ENCODE measurements around the gene TCF12. TPM values are rescaled to one million over a fixed set of nuclear protein-coding genes. Genes with fewer than 3 reads are reported as not detected.
A peak's percentile ranks its signal among the peaks of the same experiment; 100 is the strongest.

The TCF12 gene
- total RNA-seq, 1 donor from 2014 or later: 149 TPM

DNA sequence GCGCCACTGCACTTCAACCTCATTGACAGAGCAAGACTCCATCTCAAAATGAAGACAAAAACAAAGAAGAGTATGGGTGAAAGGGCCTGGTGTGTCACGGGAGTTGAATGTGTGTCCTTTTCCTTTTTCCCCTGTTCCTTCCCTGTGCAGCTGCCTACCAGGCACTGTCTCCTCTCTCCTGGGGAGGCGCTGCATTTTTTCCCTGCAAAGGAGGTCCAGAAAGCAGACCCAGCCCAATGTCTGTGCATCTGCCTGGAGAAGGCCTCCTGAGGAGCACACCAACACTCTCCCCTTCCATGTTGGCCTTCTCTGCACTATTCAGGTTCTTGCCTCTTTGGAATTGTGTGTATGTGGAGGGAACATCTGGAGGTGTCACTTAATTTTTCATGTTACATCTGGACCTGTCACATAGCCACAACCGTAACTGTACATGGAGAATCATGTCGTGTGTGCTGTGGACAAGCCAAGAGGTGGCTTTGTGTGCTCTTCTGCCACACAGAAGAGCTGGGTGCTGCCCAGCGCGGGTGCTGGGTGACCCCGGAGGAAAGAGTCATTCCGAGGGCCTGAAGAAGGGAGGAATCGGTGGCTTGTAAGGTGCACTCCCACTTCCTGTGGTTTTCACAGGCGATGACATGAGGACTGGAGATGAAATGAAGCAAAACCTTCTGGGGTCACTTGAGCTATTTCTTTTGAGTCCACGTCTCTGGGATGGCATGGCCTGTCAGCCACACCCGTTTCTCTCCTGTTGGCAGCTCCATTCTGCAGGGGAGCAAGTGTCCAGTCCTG, 411.3 kb downstream of the TCF12 start:
- TF ChIP-seq EZH2phosphoT487 (IDR thresholded peaks at IDR 0.05) (no peak), EZH2 (IDR thresholded peaks at IDR 0.05) (no peak)
- TF ChIP-seq, protein P1, sequence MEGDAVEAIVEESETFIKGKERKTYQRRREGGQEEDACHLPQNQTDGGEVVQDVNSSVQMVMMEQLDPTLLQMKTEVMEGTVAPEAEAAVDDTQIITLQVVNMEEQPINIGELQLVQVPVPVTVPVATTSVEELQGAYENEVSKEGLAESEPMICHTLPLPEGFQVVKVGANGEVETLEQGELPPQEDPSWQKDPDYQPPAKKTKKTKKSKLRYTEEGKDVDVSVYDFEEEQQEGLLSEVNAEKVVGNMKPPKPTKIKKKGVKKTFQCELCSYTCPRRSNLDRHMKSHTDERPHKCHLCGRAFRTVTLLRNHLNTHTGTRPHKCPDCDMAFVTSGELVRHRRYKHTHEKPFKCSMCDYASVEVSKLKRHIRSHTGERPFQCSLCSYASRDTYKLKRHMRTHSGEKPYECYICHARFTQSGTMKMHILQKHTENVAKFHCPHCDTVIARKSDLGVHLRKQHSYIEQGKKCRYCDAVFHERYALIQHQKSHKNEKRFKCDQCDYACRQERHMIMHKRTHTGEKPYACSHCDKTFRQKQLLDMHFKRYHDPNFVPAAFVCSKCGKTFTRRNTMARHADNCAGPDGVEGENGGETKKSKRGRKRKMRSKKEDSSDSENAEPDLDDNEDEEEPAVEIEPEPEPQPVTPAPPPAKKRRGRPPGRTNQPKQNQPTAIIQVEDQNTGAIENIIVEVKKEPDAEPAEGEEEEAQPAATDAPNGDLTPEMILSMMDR (IDR thresholded peaks at IDR 0.05): no peak
- H3K27me3 Mint-ChIP-seq (ENCODE audit: insufficient read depth, low read depth): peaks cover 4% of the 10 kb centered on the region
- no peaks in the 10 kb centered on the region for H3K9me3 ChIP-seq (ENCODE audit: low read depth)
- no peak for DNase-seq (ENCODE audit: low spot score)
- H3K4me2 ChIP-seq: no peak overlapping the region
- H3K27ac Mint-ChIP-seq: no peak overlapping the region
- no peak overlapping the region for H3K4me3 Mint-ChIP-seq
- H3F3A ChIP-seq (ENCODE audit: low read depth): peaks cover 2% of the 10 kb centered on the region
- no peak overlapping the region for H3K9ac ChIP-seq
- H2AFZ ChIP-seq (replicated peaks): no peak overlapping the region
- no peaks in the 10 kb centered on the region for H4K20me1 ChIP-seq (ENCODE audit: low read depth)
- no peaks in the 10 kb centered on the region for H3K27me3 ChIP-seq
- no peaks in the 10 kb centered on the region for H3K36me3 ChIP-seq
- H3K79me2 ChIP-seq (ENCODE audit: low read depth): no peaks in the 10 kb centered on the region
- no peak overlapping the region for H3K4me3 ChIP-seq
- no peaks in the 10 kb centered on the region for H3K9me3 Mint-ChIP-seq
- H3K4me1 Mint-ChIP-seq: peaks cover 13% of the 10 kb centered on the region
- H3K4me1 ChIP-seq: peaks cover 5% of the 10 kb centered on the region
- no peak overlapping the region for H3K27ac ChIP-seq
- H3K36me3 Mint-ChIP-seq: no peaks in the 10 kb centered on the region

DNA sequence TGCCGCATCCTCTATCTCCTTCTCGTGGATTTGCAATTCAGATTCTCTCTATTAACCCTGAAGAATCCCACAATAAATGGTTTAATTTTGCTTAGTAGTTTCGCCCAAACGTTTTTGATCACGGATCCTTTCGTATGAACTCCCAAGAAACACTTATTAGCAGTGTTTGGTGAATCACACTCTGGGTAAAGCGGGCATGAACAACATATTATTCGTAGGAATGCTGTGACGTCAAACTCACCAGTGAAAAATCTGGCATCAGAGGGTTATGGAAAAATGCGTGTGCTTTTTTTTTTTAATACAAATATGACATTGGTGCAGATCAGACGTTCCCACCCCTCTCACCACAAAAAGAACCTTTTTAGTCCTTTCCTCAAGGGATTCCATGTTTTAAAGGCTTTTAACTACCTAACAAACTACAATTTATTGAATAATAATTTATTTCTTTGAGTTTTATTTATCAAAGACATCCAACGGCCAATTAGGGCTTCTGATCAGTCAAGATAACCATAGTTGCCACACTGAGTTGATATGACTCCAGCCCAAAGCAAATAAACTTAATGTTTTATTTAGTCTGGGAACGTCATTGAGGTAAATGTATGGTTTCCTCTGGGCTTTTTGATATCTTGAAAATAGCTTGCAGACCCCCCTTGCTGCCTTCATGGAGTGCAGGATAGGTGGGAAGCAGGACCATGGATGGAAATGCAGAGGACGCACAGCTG, 412.3 kb downstream of the TCF12 start:
- no peaks in the 10 kb centered on the region for H3K36me3 Mint-ChIP-seq
- no peaks in the 10 kb centered on the region for H3K27me3 ChIP-seq

DNA sequence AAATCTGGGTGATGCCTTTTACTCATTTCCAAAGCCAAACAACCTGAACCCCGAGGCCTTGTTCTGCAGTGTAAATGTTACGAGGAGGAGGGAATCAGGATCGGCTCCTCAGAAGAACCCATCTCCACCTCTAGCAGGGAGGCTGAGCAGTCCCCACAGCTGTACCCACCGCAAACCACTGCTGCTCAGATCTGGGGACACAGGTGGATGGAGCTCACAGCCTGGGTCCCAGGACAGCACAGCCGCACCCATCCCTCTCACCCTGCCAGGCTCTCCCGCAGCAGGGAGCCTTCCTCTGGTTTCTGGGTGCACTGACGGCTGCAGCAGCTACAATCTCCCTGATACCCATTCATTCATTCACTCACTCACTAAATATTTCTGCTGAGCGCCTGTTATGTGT, 413.9 kb downstream of the TCF12 start:
- H2AFZ ChIP-seq (replicated peaks): no peak overlapping the region
- H3K27ac Mint-ChIP-seq: peak overlapping the region; percentile 29
- H3K4me3 ChIP-seq: no peak overlapping the region
- no peaks in the 10 kb centered on the region for H3K36me3 ChIP-seq
- DNase-seq (ENCODE audit: low spot score): no peak
- no peak overlapping the region for H3K4me2 ChIP-seq
- H3F3A ChIP-seq (ENCODE audit: low read depth): no peaks in the 10 kb centered on the region
- H3K9me3 ChIP-seq (ENCODE audit: low read depth): no peaks in the 10 kb centered on the region
- peaks cover 4% of the 10 kb centered on the region for H3K27me3 Mint-ChIP-seq (ENCODE audit: insufficient read depth, low read depth)
- H3K9ac ChIP-seq: no peak overlapping the region
- peaks cover 8% of the 10 kb centered on the region for H3K4me1 Mint-ChIP-seq
- no peaks in the 10 kb centered on the region for H3K27me3 ChIP-seq
- H4K20me1 ChIP-seq (ENCODE audit: low read depth): no peaks in the 10 kb centered on the region
- peaks cover 3% of the 10 kb centered on the region for H3K9me3 Mint-ChIP-seq
- H3K27ac ChIP-seq: no peak overlapping the region
- H3K79me2 ChIP-seq (ENCODE audit: low read depth): no peaks in the 10 kb centered on the region
- no peaks in the 10 kb centered on the region for H3K4me1 ChIP-seq
- TF ChIP-seq, protein P1 (IDR thresholded peaks at IDR 0.05): no peak
- TF ChIP-seq EZH2phosphoT487 (IDR thresholded peaks at IDR 0.05): no peak
- H3K36me3 Mint-ChIP-seq: no peaks in the 10 kb centered on the region
- H3K4me3 Mint-ChIP-seq: no peak overlapping the region

More for the DNA sequence above, 412.3 kb downstream of the TCF12 start:
- Histone ChIP-seq H3F3A (ENCODE audit: low read depth) (no peaks in the 10 kb centered on the region), H3K27ac (no peak overlapping the region), H3K9ac (no peak overlapping the region), H4K20me1 (ENCODE audit: low read depth) (no peaks in the 10 kb centered on the region), H3K4me1 (no peaks in the 10 kb centered on the region), H2AFZ (replicated peaks) (no peak overlapping the region), H3K4me3 (no peak overlapping the region), H3K4me2 (no peak overlapping the region), H3K79me2 (ENCODE audit: low read depth) (no peaks in the 10 kb centered on the region), H3K9me3 (ENCODE audit: low read depth) (no peaks in the 10 kb centered on the region), H3K36me3 (no peaks in the 10 kb centered on the region)
- TF ChIP-seq EZH2phosphoT487 (IDR thresholded peaks at IDR 0.05) (no peak), EZH2 (IDR thresholded peaks at IDR 0.05) (no peak)
- TF ChIP-seq, protein P1 (IDR thresholded peaks at IDR 0.05): no peak
- no peak for DNase-seq (ENCODE audit: low spot score)
- Mint-ChIP-seq H3K27me3 (ENCODE audit: insufficient read depth, low read depth) (peaks cover 4% of the 10 kb centered on the region), H3K27ac (no peak overlapping the region), H3K4me3 (no peak overlapping the region), H3K4me1 (peaks cover 9% of the 10 kb centered on the region), H3K9me3 (no peaks in the 10 kb centered on the region)
